ENCODE results near the gene REC8. TPM values are rescaled to one million over a fixed set of nuclear protein-coding genes. Genes with fewer than 3 reads are reported as not detected.

The REC8 gene
- total RNA-seq, 1 experiment from 2014 or later = 9.8 TPM

- ChIA-PET POLR2A (no interaction called here), CTCF (no interaction called here)
- H3K4me3 ChIP-seq (ENCODE audit: low read depth in 2 of 2, low read length in 2 of 2) = no peak within 1 kb of the TSS
- TF ChIP-seq POLR2AphosphoS5 (IDR thresholded peaks at IDR 0.05; ENCODE audit: low read depth, low read length) (no peak), SIN3A (IDR thresholded peaks at IDR 0.05; ENCODE audit: borderline replicate concordance, insufficient read depth, low read depth, low read length) (no peak), CTCF (IDR thresholded peaks at IDR 0.05) (no peak), TCF7L2 (IDR thresholded peaks at IDR 0.05; ENCODE audit: low read depth, low read length) (no peak), REST (IDR thresholded peaks at IDR 0.05; ENCODE audit: insufficient read depth in 1 of 2, low read depth in 2 of 2, low read length in 1 of 2) (no peak)
- H3K27ac ChIP-seq (ENCODE audit: low read length) = no peak within 1 kb of the TSS
- intact Hi-C loops (cut with micrococcal nuclease; ENCODE audit: unreplicated experiment) = no loop called here
- DNase-seq (ENCODE audit: low read depth, low spot score) = no peak
- no TSS peak for BruUV-seq (replicated peaks)
- no peaks in the 10 kb centered on the region for H3K27me3 ChIP-seq (ENCODE audit: control insufficient read depth, insufficient read depth, low read length)
- H3K36me3 ChIP-seq (ENCODE audit: control insufficient read depth, insufficient read depth, low read length) = no peaks in the 10 kb centered on the region
- in situ Hi-C loops (cut with HindIII; ENCODE audit: low pct_unique_long_range_greater_than_20kb, low sequenced_read_pairs) = no loop called here
- peaks cover 5% of the 10 kb centered on the region for H3K4me1 ChIP-seq (ENCODE audit: control insufficient read depth, insufficient read depth, low read length)
- no peaks in the 10 kb centered on the region for H3K9me3 ChIP-seq (ENCODE audit: control insufficient read depth, insufficient read depth, low read depth, low read length)
- no peak for ATAC-seq
These were observed 41.5 kb upstream of the REC8 start, which contains the start of gene FITM1 for GRCh38 chr14:24130380-24130716. Gene FITM1 (plus strand): TSS chr14:24130659. CDS start chr14:24131564, 905 bp downstream.

- Histone ChIP-seq H3K4me3 (ENCODE audit: low read depth in 2 of 2, low read length in 2 of 2) (no peak overlapping the region), H3K36me3 (ENCODE audit: control insufficient read depth, insufficient read depth, low read length) (no peaks in the 10 kb centered on the region), H3K4me1 (ENCODE audit: control insufficient read depth, insufficient read depth, low read length) (peaks cover 6% of the 10 kb centered on the region), H3K27me3 (ENCODE audit: control insufficient read depth, insufficient read depth, low read length) (no peaks in the 10 kb centered on the region), H3K9me3 (ENCODE audit: control insufficient read depth, insufficient read depth, low read depth, low read length) (no peaks in the 10 kb centered on the region), H3K27ac (ENCODE audit: low read length) (no peak overlapping the region)
- ATAC-seq (no peak), DNase-seq (ENCODE audit: low read depth, low spot score) (no peak)
- in situ Hi-C loops (cut with HindIII; ENCODE audit: low pct_unique_long_range_greater_than_20kb, low sequenced_read_pairs) (no loop called here), intact Hi-C loops (cut with micrococcal nuclease; ENCODE audit: unreplicated experiment) (no loop called here)
- ChIA-PET CTCF (no interaction called here), POLR2A (no interaction called here)
- no peak for TF ChIP-seq TCF7L2 (IDR thresholded peaks at IDR 0.05; ENCODE audit: low read depth, low read length)
- TF ChIP-seq SIN3A (IDR thresholded peaks at IDR 0.05; ENCODE audit: borderline replicate concordance, insufficient read depth, low read depth, low read length) = no peak
- no peak for TF ChIP-seq REST (IDR thresholded peaks at IDR 0.05; ENCODE audit: insufficient read depth in 1 of 2, low read depth in 2 of 2, low read length in 1 of 2)
- no peak for TF ChIP-seq CTCF (IDR thresholded peaks at IDR 0.05)
- TF ChIP-seq POLR2AphosphoS5 (IDR thresholded peaks at IDR 0.05; ENCODE audit: low read depth, low read length) = no peak
- BruUV-seq (replicated peaks) = no TSS peak
These were observed 40.9 kb upstream of the REC8 start for GRCh38 chr14:24130717-24131548.
